ENCODE measurements around the gene STX1B. TPM values are rescaled to one million over a fixed set of nuclear protein-coding genes. Genes with fewer than 3 reads are reported as not detected.

Gene STX1B
- total and polyA plus RNA-seq, 2 of the 8 experiments (the other 6 are each of a cell fraction or from before 2014, with no cell fraction given) = 8.9 to 20.2 TPM

DNA sequence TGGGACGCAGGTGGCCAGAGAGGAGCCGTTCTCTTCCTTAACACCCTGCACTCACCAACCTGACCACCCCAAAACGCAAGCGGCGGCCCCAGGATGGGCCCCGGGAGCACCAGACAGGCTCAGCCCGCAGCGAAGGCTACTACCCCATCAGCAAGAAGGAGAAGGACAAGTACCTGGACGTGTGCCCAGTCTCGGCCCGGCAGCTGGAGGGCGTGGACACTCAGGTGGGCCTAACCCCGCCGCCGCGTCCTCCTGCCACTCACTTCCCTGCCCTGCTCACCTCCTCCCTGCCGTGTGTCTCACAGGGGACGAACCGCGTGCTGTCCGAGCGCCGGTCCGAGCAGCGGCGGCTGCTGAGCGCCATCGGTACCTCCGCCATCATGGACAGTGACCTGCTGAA lies 30.0 kb downstream of the STX1B start (continued):
- TF ChIP-seq GABPA (IDR thresholded peaks at IDR 0.05; ENCODE audit: borderline replicate concordance, insufficient read depth, low read length) (no peak), TAF7 (optimal IDR thresholded peaks at IDR 0.05; ENCODE audit: borderline replicate concordance, low read depth, low read length) (no peak), RXRA (IDR thresholded peaks at IDR 0.05; ENCODE audit: insufficient read depth, low read depth, low read length) (no peak)
- TF ChIP-seq, protein P1, sequence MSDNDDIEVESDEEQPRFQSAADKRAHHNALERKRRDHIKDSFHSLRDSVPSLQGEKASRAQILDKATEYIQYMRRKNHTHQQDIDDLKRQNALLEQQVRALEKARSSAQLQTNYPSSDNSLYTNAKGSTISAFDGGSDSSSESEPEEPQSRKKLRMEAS (IDR thresholded peaks at IDR 0.05) = no peak
